ENCODE data around the gene SAV1. TPM values are rescaled to one million over a fixed set of nuclear protein-coding genes. Genes with fewer than 3 reads are reported as not detected.
"Not testable (repeated sequence)": the region's sequence is repeated elsewhere in the genome, so short reads cannot be mapped to it uniquely, and the experiment has no call there.

SAV1 gene
- 9.2 and 14.1 TPM in 2 replicates for total RNA-seq (2014; rRNA removed; shearing (Covaris generic))

DNA sequence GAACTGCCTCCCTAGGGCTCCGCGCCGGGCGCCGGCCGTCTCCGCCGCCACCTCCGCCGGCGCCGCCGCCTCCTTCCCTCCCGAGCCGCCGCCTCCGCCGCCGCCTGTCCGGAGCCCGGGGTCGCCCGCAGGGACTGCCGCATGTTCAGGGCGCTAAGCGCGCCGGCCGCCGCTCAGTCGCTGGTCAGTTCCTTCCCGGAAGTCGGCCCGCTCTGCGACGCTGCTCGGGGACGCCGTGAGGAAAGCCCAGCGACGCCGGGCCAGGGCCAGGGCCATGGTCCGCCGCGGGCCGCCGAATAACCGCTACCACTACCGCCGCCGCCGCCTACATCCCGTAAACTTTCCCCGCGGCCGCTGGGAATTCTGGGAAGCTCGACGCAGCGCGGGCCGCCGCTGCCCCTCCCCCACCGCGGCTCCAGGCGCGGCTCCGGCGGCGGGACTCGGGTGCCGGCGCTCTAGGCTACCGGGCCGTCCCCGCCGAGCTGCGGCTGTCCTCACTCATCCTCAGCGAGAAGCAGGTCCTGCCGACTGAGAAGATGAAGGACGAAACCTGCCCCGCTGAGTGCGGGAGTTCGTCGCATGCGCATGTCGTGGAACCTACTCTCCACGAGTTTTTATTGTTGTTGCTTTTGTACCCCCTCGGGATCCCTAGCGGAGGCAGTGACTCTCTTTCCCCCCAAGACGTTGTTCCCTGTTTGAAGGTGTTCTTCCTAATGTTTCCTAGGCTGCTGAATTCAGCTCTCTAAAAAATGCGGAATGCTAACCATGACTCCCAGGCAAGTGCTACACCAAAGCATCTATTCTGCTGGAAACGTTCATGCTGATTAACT is at the start of gene SAV1:
Gene SAV1 (minus strand): TSS at position 311 of the 830 bp plus-strand sequence. CDS start 339 bp downstream, outside the sequence.
- DNase-seq (ENCODE audit: low read depth): peak; percentile 76

DNA sequence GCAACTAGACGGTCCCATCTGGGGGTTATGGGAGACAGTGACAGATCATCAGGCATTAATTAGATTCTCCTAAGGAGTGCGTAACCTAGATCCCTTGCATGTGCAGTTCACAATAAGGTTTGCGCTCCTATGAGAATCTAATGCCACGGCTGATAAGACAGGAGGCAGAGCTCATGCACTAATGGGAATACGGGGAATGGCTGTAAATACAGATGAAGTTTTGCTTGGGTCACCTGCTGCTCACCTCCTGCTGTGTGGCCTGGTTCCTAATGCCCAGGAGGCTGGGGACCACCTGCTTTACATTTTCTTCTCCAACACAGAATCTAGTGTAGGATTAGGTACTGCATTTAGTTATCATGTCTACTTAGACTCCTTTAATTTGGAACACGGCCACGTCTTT is 49.7 kb upstream of the SAV1 start:
- no peak for DNase-seq (ENCODE audit: low read depth)

DNA sequence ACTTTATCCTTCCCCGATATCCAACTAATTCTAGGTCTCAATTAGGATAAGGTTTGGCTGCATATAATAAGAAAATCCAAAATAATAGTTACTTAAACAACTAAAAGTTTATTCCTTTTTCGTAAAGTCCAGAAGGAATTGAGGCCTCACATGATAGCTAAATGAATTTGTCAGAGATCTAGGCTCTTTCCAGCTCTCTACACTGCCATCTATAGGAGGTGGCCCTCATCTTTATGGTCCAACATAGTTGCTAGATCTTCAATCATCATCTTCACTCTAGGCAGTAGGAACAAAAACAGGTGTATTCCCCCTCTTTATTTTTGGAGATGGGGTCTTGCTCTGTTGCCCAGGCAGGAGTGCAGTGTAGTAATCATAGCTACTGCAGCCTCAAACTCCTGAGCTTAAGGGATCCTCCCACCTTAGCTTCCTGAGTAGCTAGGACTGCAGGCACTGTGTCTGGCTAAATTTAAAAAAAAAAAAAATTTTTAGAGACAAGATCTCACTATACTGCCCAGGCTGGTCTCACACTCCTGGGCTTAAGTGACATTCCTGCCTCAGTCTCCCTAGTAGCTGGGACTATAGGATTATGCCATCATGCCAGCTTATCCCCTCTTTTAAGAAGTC is 46.5 kb upstream of the SAV1 start:
- peak; percentile 46 for DNase-seq (ENCODE audit: low read depth)

DNA sequence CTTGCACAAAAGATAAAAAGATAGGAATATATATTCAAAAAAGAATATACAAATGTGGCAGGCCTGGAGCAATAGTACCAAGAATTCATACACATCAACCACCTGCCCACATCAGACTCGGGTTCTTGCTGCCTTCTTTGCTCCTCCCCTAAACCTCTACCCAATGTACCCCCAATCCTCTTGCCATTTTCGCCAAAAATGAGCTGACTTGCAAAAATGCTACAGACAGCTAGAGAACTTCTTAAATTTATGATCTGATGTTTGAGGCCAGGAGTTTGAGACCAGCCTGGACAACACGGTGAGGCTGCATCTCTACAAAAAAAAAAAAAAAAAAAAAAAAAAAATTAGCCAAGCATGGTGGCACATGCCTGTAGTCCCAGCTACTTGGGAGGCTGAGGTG is 42.9 kb upstream of the SAV1 start:
- no peak for DNase-seq (ENCODE audit: low read depth)

DNA sequence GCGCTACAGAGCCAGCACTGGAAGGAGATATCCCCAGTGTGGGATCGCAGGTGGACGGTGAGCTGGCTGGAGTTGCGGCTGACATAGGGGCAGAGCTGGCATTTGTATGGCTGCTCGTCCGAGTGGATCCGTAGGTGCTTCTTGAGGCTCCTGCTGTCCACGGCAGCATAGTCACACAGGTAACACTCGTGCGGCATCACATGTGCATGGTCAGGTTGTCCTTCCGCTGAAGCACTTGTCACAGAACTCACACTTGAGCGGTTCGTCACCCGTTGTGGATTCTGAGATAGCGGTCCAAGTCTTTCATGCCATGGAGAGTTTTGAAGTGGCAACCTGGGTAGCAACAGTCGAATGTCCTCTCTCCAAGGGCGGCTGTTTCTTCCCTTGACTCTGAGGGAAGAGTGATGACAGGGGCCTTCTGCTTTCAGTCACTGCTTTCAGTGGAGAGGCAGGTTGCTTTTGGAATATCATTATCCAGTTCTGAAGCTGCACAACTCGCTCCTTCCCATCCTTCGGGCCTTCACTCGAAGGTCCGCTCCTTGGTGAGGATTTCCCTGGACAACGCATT is 37.0 kb upstream of the SAV1 start:
- no peak for DNase-seq (ENCODE audit: low read depth)

DNA sequence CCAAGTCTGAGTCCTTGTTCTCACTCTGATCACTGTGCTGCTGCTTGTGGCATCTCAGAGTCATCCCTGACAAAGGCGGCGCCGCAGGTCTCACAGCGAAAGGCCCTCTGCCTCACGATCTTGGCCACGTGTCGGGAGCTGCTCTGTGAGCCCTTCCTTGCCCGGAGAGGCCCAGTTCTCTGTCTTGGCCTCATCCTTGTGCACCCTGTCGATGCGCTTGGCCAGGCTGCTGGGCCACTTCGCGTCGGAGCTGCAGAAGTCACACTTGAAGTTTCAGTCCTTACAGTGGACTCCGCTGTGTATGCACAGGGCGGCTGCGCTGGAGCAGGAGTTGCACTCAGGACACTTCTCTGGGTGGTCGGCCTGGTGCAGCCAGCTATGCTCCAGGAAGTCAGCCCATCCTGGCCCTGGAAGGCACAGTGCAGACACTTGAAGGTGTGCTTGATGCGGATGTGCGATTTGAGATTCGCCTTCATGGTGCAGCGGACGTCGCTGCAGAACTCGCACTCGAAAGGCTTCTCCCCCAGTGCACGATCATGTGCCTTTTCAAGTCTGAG is 36.4 kb upstream of the SAV1 start:
- DNase-seq (ENCODE audit: low read depth): no peak

DNA sequence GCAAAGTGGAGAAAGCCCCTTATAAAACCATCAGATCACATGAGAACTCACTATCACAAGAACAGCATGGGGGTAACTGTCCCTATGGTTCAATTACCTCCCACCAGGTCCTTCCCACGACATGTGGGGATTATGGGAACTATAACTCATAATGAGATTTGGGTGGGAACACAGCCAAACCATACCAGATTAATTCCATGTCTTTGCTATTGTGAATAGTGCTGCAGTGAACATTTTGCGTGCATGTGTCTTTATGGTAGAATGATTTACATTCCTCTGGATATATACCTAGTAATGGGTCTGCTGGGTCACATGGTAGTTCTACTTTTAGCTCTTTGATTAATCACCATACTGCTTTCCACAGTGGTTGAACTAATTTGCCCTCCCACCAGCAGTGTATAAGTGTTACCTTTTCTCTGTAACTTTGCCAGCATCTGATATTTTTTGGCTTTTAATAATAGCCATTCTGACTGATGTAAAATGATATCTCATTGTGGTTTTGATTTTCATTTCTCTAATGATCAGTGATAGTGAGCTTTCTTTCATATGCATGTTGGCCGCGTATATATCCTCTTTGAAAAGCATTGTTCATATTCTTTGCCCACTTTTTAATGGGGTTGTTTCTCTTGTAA is 29.7 kb upstream of the SAV1 start:
- DNase-seq (ENCODE audit: low read depth): no peak

DNA sequence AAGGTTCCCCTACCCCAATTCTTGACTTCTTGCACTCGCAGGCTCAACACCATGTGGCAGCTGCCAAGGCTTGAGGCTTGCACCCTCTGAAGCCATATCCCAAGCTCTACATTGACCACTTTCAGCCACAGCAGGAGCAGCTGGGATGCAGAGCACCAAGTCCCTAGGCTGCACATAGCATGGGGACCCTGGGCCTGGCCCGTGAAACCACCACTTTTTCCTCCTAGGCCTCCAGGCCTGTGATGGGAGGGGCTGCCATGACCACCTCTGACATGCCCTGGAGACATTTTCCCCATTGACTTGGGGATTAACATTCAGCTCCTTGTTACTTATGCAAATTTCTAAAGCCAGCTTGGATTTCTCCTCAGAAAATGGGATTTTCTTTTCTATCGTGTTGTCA is 26.2 kb upstream of the SAV1 start:
- not testable (repeated sequence) for DNase-seq (ENCODE audit: low read depth)

DNA sequence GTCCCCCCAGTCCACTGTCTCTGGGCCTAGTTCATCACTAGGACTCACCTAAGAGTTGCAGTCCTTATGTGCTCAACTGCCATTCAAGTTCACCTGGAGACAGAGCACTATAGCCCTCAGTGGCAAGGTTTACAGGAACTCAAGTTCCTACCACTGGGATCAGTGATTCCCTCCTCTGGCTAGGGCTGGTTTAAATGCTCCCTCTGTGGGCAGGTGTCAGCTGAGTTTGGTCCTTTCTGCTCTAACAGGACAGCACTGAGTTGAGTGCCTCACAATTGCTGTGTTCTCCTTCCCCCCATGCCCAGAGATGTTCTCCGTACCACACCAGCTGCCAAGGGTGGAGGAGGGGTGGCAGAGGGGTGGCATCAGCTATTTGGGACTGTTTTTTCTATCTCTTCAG is 20.8 kb upstream of the SAV1 start:
- no peak for DNase-seq (ENCODE audit: low read depth)

DNA sequence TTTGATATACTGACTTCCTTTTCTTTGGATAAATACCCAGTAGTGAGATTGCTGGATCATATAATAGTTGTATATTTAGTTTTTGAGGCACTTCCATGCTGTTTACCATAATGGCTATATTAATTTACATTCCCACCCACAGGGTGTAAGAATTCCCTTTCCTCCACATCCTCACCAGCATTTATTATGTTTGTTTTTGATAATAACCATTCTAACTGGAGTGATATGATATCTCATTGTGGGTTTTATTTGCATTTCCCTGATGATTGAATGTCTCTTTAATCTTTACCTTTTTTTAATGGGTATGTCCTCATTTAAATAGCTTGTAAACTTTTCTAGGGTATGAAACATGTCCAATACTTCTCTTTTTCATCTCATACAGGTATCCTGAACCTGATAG is 11.6 kb upstream of the SAV1 start:
- DNase-seq (ENCODE audit: low read depth): no peak

DNA sequence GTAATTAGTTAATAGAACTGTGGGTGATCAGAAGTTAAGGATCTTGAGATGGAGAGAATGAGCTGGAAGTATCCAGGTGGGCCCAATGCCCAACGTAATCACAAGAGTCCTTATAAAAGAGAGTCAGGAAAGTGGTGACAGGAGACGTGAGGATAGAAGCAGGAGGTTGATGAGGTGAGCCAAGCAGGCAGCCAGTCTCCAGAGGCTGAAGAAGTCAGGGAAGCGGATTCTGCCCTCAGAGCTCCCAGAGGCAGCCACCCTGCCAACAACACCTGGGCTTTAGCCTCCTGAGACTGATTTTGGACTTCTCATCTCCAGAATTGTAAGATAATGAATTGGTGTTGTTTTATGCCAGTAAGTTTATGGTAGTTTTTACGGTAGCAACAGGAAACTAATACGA is 10.1 kb upstream of the SAV1 start:
- DNase-seq (ENCODE audit: low read depth): no peak

DNA sequence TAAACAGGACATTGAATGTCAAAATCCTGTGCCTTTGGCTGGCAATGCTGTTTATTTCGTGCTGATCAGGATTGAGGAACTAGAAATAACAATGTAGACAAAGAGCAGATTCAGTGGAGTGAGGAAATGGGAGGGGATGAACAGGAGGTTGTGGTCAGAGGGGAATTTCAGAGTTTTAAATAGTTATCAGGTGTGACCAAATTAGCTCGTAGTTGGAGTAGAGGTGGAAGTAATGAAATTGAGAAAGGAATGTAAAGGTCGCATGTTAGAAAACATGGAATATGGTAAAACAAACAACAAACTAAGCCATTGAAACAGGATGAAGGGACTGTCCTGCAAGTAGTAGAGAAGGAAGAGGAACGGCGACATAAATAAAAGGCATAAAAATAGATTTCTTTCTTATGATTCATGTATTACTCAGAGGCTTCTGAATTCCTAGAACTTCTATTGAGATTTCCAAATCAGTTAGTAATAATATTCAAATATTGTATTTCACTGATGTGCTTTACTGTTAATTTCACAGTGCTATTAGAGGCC is 9.5 kb upstream of the SAV1 start:
- DNase-seq (ENCODE audit: low read depth): peak; percentile 49

DNA sequence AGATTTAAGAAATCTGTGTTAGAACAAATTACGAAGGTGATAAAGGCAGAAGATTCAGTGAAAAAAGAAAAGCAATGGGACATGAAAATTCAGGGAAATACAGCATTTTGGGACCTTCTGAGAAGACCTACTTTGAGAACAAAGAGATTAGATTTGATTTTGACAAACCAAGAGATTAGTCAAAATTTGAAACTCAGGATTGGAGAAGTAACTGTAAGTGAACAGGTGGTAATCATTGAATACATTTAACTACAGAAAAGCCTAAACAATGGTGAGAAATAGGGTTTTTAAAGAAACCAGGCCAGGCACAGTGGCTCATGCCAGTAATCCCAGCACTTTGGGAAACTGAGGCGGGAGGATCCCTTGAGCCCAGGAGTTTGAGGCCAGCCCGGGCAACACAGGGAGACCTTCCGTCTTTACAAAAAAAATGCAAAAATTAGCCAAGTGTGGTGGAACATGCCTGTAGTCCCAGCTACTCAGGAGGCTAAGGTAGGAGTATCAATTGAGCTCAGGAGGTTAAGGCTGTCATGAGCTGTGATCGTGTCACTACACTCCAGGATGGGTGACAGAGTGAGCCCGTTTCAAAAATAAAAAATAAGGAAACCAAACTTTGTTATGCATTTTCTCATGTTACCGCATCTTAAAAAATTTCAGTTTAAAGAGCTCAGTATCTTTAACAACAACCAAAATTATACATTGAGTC is 8.9 kb upstream of the SAV1 start:
- DNase-seq (ENCODE audit: low read depth): no peak

DNA sequence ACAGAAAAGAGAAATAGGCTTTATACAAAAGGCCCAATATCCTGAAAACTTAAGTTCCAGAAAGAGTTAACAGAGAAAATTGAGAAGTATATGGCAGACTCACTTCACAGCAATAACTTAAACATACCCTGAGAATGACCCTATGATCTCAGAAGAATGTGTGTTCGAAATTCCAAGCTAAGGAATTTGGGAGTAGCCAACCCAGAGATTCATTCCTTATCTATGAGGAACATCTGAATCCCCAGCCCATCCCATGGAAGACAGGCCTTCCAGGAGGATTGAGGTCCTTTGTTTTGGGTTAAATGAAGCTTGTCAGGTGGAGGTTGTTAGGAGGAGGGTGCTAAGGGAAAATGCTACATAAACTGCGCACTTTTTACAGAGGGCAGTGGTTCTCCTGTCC is 7.5 kb upstream of the SAV1 start:
- peak; percentile 5 for DNase-seq (ENCODE audit: low read depth)

DNA sequence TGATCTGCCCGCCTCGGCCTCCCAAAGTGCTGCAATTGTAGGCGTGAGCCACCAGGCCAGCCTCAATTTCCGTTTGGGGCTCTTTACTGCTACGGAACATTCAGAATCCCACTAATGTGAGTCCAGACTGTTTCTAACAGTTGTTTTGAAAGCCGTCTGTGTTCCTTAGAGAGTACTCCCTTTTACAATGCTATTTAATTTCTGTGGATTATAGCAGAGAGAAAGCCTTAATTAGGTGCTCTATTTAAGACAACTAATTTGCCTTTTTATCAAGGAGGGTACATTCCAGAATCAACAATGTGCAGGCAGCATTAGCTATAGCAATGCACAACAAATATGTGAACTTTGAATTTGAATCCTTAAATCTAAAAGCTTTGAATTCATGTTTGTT is 2.8 kb upstream of the SAV1 start:
- no peak for DNase-seq (ENCODE audit: low read depth)

DNA sequence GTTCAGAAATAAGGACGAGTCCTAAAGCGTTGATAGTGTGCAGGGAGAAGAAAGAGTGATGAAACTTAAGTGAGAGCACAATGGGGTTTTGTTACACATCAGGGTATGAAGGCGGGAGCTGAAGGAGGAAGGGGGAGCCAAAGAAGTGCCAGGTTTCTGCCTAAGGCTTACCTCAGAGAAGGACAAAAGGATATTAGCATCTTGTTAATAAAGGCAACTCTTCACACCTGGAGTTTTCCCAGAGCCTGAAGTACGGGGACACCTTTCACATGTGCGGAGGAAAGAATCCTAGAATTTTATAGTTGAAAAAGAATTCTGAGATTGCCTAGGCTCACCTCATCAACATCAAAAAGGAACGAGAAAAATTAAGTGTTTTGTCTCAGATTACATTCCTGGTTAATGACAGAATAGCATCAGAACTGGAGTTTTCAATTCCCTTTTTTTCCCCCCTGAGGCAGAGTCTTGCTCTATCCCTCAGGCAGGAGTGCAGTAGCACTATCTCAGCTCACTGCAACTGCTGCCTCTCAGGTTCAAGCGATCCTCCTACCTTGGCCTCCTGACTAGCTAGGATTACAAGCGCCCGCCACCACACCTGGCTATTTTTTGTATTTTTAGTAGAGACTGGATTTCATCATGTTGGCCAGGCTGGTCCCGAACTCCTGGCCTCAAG is 2.2 kb upstream of the SAV1 start:
- DNase-seq (ENCODE audit: low read depth): peak; percentile 18

DNA sequence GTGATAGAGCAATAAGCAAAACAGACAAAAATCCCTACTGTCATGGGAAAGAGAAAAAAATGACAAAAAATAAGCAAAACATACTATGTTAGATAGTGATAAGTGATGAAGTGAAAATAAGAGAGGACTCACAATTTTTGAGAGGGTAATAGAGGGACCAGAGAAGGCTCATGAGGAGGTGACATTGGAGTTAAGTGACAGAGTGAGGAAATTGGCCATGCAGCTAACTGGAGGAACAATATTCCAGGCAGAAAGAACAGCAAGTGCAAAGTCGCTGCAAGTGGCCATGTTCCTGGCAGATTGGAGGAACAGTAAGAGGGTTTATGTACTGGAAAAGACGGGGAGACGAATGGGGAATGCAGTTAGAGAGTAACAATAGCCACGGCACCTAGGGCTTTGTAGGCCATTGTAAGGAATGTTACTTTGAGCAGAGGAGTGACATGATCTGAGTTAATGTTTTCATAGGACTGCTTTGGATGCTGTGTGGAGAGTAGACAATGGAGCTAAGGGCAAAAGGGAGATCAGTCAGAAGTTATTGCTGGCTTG is 1.4 kb upstream of the SAV1 start:
- no peak for DNase-seq (ENCODE audit: low read depth)

DNA sequence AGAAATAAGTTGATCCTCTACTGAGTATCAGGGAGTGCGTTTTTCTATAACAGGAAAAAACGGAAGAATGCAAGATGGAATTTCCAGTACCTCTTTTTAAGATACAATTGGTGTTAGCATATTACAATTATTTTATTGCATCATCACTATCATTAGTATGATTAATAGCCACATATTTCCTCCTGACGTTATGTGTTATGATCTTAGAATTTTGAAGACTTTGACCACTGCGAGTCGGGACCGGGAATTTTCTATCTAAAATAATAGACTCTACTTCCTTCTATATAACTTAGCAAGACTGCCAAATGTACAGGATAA is 679 bp upstream of the SAV1 start:
- DNase-seq (ENCODE audit: low read depth): no peak

DNA sequence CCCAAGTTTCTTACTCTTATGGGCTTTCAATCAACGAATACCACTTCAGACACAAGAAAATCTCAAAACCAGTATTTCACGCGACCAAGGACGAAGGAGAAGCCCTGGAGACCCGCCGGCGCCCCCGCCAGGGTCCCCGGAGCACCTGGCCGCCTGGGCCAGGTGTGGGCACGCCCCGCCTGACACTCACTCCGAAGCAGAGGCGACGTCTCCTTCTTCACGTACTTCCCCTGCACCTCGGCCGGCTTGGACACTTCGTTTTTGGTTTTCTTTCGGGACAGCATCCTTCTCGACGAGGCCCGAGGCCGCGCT is 466 bp downstream of the SAV1 start:
- no peak for DNase-seq (ENCODE audit: low read depth)

DNA sequence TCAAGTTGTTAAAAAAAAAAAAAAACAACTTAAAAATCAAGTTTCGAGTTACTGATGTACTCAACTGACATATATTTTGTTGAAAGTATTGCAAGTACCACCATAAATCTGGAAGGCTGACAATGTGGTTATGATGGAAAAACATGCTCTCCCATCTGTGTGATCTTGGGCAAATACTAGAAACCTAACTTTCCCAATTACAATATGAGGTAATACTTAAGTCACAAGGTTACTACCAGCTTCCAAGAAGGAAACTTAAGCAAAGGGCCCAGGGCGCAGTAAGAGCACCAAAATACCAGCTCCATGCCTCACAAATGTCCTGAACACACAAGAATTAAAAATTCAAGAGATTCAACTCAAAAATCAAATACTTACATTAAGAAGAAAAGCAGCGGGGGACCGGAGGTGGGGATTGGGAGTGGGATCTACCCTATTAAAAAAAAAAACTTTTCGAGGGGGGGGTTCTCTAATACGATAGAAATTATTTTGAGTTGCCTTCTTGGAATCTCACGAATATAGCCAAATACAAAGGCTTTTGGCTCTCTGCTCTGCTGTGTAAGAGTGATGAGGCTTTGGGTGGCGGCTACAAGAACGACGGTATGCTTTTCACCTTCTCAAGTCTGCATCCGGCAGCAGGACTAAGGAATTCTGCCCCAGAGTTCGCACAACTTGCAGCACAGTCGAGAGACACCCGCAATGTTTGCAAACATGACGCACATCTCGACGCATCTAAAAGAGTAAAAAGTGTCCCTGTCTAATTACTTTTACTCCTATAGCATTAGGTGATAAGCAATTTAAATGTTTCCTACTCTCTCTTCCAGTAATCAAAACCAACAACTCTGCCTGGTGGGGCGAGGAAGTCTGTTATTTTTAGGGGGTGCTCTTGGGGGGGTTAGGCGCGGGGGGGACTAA is 1.1 kb downstream of the SAV1 start:
- peak; percentile 74 for DNase-seq (ENCODE audit: low read depth)

Measured in M059J (cell line).